GM12878 (cell line): ENCODE results near the gene WDR64. TPM values are rescaled to one million over a fixed set of nuclear protein-coding genes. Genes with fewer than 3 reads are reported as not detected.

ENCODE experiments used
- CBX3 ChIP-seq: fragments of 200-600 bp; sonication (generic); IDR thresholded peaks from 2 replicates; pipeline ENCODE4 v1.6.1; 2016; ENCODE audit warnings: low read depth, borderline replicate concordance
- HDAC2 ChIP-seq: fragments of 200-600 bp; sonication (generic); IDR thresholded peaks from 2 replicates; pipeline ENCODE4 v1.6.1; 2017
- SMC3 ChIP-seq: IDR thresholded peaks from 2 replicates; pipeline ENCODE4 v1.6.1; 2011; ENCODE audit warnings: low read length, improper control_type of control experiment, borderline replicate concordance
- polyA plus RNA-seq, 11 experiments: library from polyadenylated mRNA; depleted of rRNA in 4 of 11; unstranded in 6 of 11; stranded (reverse) in 5 of 11; fragments of >200 nt; fragmentation: Nextera tagmentation in 4 of 11; fragmentation: Illumina TruSeq in 1 of 11; extraction: Ambion mirVana in 4 of 11; extraction: Trizol in 1 of 11; gene quantifications; 1 replicate in 1 of 11; 2 replicates in 10 of 11; pipeline versions ENCODE4 v1.2.1 to v1.2.3, GENCODE V29; 2011 to 2016; ENCODE audit warnings: inconsistent platforms in 2 of 11, missing spikeins in 2 of 11, low read depth in 1 of 11
- total RNA-seq, 4 experiments: library from RNA; depleted of rRNA in 3 of 4; stranded (reverse); fragments of >200 nt in 3 of 4; fragmentation: Illumina TruSeq in 1 of 4; extraction: Trizol in 1 of 4; gene quantifications; 2 replicates each; pipeline versions ENCODE4 v1.2.1 to v1.2.3, GENCODE V29; 2013 to 2021
- TF ChIP-seq, protein P1 (sequence below): fragments of 450-650 bp; IDR thresholded peaks from 2 replicates; pipeline ENCODE4 v1.6.1; 2016; ENCODE audit warnings: mild to moderate bottlenecking, moderate library complexity, borderline replicate concordance
- TF ChIP-seq, protein P2 (sequence below): IDR thresholded peaks from 2 replicates; pipeline ENCODE4 v1.6.1; 2012; ENCODE audit warnings: improper control_type of control experiment, low read depth, low read length; ENCODE audit not compliant: insufficient replicate concordance

WDR64 gene
- total and polyA plus RNA-seq, 10 of the 15 experiments (the other 5 are each of a cell fraction or from before 2014, with no cell fraction given): 0.01 TPM; not detected in 9

GRCh38 chr1:241603731-241604245 lies 48.3 kb upstream of the WDR64 start (continued):
- TF ChIP-seq, protein P1, sequence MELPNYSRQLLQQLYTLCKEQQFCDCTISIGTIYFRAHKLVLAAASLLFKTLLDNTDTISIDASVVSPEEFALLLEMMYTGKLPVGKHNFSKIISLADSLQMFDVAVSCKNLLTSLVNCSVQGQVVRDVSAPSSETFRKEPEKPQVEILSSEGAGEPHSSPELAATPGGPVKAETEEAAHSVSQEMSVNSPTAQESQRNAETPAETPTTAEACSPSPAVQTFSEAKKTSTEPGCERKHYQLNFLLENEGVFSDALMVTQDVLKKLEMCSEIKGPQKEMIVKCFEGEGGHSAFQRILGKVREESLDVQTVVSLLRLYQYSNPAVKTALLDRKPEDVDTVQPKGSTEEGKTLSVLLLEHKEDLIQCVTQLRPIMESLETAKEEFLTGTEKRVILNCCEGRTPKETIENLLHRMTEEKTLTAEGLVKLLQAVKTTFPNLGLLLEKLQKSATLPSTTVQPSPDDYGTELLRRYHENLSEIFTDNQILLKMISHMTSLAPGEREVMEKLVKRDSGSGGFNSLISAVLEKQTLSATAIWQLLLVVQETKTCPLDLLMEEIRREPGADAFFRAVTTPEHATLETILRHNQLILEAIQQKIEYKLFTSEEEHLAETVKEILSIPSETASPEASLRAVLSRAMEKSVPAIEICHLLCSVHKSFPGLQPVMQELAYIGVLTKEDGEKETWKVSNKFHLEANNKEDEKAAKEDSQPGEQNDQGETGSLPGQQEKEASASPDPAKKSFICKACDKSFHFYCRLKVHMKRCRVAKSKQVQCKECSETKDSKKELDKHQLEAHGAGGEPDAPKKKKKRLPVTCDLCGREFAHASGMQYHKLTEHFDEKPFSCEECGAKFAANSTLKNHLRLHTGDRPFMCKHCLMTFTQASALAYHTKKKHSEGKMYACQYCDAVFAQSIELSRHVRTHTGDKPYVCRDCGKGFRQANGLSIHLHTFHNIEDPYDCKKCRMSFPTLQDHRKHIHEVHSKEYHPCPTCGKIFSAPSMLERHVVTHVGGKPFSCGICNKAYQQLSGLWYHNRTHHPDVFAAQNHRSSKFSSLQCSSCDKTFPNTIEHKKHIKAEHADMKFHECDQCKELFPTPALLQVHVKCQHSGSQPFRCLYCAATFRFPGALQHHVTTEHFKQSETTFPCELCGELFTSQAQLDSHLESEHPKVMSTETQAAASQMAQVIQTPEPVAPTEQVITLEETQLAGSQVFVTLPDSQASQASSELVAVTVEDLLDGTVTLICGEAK: no peak
- TF ChIP-seq HDAC2 (no peak), CBX3 (no peak), SMC3 (no peak)
- TF ChIP-seq, protein P2, sequence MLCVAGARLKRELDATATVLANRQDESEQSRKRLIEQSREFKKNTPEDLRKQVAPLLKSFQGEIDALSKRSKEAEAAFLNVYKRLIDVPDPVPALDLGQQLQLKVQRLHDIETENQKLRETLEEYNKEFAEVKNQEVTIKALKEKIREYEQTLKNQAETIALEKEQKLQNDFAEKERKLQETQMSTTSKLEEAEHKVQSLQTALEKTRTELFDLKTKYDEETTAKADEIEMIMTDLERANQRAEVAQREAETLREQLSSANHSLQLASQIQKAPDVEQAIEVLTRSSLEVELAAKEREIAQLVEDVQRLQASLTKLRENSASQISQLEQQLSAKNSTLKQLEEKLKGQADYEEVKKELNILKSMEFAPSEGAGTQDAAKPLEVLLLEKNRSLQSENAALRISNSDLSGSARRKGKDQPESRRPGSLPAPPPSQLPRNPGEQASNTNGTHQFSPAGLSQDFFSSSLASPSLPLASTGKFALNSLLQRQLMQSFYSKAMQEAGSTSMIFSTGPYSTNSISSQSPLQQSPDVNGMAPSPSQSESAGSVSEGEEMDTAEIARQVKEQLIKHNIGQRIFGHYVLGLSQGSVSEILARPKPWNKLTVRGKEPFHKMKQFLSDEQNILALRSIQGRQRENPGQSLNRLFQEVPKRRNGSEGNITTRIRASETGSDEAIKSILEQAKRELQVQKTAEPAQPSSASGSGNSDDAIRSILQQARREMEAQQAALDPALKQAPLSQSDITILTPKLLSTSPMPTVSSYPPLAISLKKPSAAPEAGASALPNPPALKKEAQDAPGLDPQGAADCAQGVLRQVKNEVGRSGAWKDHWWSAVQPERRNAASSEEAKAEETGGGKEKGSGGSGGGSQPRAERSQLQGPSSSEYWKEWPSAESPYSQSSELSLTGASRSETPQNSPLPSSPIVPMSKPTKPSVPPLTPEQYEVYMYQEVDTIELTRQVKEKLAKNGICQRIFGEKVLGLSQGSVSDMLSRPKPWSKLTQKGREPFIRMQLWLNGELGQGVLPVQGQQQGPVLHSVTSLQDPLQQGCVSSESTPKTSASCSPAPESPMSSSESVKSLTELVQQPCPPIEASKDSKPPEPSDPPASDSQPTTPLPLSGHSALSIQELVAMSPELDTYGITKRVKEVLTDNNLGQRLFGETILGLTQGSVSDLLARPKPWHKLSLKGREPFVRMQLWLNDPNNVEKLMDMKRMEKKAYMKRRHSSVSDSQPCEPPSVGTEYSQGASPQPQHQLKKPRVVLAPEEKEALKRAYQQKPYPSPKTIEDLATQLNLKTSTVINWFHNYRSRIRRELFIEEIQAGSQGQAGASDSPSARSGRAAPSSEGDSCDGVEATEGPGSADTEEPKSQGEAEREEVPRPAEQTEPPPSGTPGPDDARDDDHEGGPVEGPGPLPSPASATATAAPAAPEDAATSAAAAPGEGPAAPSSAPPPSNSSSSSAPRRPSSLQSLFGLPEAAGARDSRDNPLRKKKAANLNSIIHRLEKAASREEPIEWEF: no peak
- TF ChIP-seq, all 136 proteins: peak for 0
